Measurements from ENCODE around the gene CFAP65.

Gene CFAP65

DNA sequence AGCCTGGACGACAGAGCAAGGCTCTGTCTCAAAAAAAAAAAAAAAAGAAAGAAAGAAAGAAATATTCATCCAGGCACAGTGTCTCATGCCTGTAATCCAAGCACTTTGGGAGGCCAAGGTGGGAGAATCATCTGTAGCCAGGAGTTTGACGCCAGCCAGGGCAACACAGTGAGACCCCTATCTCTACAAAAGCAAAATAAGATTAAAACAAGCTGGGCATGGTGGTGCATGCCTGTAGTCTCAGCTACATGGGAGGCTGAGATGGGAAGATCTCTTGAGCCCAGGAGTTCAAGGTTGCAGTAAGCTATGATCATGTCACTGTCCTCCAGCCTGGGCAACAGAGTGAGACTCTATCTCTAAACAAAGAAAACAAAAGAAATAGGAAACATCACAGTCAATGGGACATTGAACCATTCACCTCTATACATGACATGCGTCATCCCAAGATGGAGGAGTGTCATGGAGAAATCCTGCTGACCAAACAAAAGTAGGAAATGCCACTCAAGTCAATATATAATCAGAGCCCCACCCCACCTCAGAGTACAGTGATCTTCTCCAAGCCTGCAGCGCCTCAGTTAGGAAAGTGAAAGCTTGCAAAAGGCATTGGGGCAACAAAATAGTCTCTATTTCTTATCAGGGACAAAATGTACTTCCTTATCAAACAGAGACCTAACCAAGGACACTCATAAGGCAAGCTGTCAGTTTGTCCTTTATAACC is 66.1 kb downstream of the CFAP65 start:
- no peak for DNase-seq (ENCODE audit: low read depth)

DNA sequence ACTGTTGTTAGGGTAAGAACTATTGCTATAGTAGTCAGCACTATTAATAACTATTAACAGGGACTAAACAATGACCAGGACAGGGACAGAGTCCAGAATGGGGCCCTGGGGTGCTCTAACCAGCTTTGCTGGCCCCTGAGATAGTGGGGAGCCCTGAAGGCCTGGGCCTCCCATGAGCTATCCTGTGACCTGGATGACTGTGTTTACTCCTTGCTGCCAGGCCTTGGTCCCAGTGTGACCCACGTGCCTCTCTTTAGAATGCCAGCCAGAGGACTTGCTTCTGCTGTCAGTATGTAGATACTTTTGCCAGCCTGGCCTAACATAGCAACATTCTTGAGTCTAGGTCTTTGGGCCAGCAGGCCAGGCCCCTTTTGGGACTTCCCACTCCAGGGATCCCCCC is 70.4 kb downstream of the CFAP65 start:
- DNase-seq (ENCODE audit: low read depth): no peak

DNA sequence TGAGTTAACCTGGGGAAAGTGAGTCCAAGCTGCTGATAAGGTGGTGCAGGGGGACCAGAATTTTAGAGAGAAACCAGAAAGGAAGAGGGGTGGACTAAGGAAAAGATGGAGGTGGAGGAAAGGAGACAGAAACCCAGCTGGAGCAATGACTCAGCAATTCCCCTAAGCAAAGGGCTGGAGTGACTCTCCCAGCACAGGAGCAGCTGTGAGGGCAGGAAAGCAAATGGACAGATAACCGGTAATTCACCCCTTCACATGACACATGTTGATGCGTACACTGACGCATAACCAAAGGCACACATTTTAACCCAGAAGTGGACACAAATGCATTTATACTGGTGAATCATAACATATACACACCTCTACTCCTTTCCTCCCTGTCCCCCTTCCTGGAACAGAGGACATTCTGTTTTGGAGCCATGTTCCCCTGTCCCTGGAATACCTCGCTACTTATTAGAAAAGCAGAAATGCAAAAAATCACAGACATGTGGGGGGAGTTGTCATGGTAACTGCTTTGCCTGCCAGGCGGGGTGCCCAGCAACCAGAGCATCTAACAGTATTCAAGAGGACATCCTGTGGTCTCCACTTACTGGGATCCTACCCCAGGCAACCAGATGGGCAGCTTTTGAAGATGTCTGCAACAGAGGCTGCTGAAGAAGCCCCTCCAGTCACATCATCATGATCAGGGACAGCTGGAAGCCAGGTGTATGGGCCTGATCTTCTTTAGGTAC is 77.1 kb downstream of the CFAP65 start:
- no peak for DNase-seq (ENCODE audit: low read depth)

DNA sequence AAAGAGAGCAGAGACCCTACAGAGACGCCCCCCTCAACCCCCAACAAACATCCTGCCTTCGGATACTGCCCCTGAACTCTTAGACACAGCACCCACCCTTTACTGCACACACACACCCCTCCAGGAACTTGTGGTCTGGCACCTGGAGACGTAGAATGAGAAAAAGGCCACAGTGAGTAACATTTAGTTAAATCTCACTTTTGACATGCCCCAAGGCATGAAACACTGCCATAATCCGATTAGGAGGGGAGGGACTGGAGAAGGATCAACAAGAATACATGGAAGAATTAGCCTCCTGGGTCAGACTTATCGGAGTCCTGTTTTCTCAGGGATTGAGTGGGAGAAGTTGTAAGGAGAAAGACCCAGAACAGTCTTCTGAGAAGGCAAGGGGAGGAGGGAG is 77.7 kb downstream of the CFAP65 start:
- DNase-seq (ENCODE audit: low read depth): no peak

DNA sequence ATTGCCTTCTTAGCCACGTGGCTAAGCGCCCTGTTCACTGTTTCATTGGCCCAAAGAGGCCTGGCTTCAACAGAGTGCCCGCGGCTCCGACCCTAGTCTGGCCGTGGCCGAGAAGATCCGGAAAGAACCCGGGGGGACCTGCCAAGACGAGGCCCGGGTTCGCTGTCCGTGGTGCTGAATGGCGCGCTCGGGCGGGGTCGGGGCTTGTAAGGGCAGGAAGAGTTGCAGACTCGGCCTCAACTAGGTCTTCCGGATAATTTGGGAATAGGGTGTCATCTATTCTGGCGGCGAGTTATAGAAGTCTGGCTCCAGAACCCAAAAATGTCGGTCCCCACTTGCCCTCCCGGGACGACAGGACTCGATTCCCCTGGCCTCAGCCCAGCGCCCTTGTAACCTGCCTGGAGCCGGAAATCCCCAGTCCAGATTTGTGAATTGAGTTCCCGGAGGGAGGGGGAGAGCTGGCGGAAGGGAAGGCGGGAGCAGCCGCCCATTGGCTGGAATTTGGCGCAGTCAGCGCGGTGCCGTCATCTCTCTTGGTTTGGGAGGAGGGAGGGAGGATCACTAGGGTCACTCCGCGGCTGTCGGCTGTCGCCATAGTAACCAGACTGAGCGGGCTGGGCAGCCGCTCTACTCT is 78.3 kb downstream of the CFAP65 start:
- peak; percentile 39 for DNase-seq (ENCODE audit: low read depth)

DNA sequence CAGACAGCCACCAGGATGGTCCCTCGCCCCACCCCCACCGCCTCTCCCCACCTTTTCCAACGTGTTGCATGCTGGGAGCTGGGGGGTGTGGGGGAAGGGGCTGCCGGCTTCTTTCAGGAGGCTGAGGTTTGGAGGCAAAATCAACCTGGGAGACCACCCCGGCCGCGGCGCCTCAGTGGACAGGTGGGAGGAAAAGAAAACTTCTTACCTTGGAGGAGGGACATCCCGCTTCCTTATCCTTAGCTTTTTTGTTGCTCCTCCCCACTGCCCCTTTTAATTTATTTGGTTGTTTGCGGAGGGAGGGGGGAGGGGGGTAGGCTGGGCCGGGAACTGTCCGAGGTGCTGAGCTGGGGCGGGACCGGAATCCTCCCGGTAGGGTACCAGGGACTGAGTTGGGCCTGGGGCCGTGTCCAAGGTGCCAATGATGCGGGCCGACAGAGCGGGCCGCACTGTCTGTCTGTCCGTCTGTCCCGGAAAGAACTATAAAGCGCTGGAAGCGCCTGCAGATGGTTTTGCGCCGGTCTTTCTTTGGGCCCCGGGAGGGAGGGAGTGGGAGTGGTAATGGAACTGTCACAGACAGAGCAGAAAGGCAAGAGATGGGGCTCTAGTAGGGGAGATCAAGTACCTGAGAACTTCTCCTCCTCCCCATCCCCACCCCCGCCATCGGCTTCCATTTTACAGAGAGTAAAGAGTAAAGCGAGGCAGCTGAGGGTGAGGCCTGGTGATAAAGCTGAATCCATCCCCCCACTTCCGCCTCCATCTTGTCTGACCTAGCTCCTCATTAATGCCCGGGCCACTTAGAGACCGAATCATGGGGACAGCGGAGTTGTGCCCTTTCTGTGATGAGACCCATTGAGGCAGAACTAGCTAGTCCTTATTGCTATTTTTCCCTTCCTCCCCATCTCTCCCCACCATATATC is 79.4 kb downstream of the CFAP65 start:
- no peak for DNase-seq (ENCODE audit: low read depth)

DNA sequence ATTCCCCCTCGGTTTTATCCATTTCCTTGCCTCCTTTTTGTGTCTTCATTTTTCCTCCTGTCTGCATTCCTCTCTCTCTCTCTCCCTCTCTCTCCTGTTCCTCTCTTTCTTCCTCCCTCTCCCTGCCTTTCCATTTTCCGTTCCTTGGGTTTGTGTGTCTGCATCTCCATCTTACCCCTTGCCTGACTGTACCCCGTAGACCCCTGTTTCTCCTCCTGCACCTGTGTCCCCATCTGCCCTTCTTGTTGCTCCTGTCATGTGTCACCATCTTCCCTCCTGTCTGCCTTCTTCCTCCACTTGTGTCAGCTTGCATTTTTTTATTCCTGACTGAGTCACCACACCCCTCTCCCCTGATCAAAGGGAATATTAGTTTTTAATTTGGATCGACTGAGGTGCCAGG is 80.1 kb downstream of the CFAP65 start:
- DNase-seq (ENCODE audit: low read depth): no peak

DNA sequence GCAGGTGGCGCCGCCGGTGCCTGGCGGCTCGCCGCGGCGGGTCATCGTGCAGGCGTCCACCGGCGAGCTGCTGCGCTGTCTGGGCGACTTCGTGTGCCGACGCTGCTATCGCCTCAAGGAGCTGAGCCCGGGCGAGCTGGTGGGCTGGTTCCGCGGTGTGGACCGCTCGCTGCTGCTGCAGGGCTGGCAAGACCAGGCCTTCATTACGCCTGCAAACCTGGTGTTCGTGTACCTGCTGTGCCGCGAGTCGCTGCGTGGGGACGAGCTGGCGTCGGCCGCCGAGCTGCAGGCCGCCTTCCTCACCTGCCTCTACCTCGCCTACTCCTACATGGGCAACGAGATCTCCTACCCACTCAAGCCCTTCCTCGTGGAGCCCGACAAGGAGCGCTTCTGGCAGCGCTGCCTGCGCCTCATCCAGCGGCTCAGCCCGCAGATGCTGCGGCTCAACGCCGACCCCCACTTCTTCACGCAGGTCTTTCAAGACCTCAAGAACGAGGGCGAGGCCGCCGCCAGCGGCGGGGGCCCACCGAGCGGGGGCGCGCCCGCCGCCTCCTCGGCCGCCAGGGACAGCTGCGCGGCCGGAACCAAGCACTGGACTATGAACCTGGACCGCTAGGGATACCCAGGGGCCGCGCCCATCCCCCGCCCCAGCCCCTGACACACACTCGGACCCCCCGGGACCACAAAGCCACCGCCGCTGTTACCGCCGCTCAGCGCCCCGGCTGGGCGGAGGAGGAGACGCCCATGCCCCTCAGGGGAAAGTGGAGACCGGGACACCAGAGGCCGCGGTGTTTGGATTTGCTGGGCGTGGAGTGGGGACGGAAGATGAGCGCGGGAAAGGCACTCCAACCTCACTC is 80.8 kb downstream of the CFAP65 start:
- no peak for DNase-seq (ENCODE audit: low read depth)

DNA sequence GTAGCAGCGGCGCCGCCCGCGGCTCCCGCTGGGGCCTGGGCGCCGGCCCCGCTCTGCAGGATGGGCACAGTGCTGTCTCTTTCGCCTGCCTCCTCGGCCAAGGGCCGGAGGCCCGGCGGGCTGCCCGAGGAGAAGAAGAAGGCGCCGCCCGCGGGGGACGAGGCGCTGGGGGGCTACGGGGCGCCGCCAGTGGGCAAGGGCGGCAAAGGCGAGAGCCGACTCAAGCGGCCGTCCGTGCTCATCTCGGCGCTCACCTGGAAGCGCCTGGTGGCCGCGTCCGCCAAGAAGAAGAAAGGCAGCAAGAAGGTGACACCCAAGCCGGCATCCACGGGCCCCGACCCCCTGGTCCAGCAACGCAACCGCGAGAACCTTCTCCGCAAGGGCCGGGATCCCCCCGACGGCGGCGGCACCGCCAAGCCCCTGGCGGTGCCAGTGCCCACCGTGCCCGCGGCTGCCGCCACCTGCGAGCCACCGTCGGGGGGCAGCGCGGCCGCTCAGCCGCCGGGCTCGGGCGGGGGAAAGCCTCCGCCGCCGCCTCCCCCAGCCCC is 81.5 kb downstream of the CFAP65 start:
- DNase-seq (ENCODE audit: low read depth): no peak

DNA sequence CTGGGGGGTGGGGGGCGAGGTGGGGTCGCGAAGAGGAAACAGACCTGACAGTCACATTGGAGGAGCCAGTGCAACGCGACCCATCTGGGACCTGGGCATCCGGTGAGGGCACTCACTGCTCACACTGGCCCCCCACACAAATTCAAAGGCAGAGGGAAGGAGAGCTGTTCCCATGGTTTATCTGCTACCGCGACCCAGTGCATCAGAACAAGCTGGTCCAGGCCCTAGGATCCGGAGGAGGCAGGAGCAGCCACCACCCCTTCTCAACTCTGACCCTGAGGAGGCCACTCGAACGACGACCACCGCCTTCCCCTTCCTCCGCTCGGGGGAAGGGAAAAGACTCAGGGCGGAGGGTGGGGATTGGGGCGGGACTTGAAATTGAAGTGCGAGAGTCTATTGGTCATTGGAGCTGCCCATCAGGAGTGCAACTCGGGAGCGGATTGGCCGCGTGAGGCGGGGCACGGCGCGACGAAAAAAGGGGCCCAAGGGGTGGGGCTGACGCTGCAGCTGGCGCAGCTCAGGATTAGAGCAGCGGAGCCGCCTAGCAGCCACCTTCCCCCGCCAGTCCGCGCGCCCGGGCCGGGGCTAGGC is 82.1 kb downstream of the CFAP65 start, which contains the start of gene CDK5R2:
TSS of gene CDK5R2 (plus strand) at position 526 of the 591 bp plus-strand sequence. CDS start 155 bp downstream, outside the sequence.
- peak; percentile 37 for DNase-seq (ENCODE audit: low read depth)

DNA sequence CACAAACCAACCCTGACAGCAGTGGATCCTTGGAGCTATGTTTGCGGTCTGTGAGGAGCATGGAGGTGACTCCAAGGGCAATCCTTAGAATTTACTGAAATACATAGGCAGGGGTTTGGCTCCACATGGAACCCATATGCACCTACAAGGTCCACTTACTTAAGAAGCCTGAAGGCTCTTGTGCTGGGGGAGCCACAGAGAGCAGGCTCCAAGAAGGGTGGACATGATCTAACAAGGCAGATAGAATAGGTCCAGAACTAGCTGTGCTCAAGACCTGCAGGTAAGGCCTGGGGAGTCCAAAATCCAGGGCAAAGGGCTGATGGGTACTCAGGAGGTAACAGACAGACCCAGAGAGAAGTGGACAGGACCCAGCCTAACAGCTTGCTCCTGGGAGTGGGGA is 83.0 kb downstream of the CFAP65 start:
- no peak for DNase-seq (ENCODE audit: low read depth)

DNA sequence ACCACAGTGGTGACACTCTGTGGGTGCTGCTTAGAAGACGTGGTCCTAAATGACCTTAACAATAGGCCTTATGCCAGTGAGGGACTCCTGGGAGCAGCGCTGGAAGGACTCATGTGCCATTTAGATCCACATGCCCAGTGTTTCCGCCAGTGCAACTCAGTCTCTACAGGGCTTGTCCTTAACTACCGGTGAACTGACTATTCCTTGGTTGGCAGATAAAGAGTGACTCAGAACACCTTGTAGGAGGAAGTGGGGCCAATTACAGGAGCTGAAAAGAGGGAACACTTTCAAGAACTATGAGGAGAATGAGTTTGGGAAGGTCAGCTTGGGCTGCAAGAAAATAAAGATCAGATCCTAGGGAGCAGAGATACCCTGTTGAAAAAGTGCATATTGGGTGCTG is 83.6 kb downstream of the CFAP65 start:
- DNase-seq (ENCODE audit: low read depth): no peak

DNA sequence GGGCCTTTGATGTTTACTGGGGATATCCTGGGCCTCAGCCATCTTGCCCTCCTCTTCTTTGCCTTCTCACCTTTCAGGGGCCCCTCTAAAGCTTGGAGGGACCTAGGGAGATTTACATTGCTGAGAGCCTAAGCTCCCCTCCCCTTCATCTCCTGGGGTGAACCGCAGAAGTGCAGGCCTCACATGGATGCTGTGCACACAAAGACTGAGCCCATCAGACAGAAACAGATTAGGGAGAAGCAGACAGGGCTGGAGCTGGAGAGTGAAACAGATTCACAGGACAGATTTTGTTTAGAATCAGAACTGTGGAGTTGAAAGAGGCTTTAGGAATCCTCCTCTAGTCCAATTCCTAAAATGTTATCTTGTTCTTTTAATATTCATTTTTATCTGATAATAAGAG is 85.3 kb downstream of the CFAP65 start:
- no peak for DNase-seq (ENCODE audit: low read depth)

DNA sequence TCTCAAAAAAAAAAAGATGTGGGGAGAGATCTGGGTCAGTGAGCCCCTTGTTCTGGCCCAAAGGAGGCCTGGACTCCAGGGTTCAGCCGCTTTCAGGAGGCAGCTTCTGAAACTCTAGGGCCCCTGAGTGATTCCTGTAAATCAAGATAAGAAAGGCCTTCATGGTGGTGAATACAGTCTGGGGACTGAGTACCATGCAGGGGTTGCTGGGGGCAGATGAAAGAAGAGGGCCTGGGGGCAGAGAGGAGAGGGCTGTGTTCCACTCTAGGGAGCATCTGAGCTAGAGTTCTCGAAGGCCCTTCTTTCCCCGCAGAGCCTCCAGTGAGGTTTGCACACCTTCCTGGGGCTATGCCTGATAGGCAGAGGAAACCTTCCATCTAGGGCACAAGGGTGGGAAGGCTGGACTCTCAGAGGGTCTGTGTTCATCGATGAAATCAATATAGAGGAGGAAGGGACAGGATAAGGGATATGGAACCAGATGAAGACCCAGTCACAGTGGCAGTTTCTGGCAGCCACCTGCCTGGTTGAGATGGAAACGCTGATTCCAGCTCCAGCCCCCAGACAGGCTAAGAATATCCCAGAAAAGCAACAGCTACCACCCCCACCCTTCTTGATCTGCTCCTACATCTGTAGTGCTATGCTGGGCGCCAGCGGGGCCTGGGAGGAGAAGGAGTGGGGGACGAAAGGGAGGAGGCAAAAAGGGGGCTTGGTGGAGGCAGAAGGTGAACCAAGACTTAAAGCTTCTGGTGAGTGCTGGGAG is 86.6 kb downstream of the CFAP65 start:
- no peak for DNase-seq (ENCODE audit: low read depth)

DNA sequence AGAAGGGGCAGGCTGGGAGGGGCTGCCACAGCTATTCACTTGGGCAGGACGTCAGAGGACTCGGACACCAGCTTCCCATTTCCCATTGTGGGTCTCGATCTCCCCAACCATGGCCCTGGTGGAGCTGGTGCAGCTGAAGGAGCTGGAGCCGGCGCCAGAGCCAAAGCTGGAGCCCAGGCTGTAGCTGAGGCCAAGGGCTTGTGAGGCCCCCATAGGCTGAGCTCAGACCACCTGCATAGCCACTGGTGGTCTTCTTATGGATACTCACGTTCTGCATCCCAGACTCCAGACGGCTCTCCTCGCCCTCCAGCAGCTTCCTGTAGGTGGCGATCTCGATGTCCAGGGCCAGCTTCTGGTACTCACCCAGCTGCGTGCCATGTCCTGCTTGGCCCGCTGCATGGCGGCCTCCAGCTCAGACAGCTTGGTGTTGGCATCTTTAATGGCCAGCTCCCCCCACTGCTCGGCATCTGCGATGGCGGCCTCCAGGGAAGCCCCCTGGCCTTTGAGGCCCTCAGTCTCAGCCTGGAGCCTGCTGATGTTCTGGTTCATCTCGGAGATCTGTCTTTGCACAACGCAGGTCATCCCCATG is 87.9 kb downstream of the CFAP65 start:
- DNase-seq (ENCODE audit: low read depth): no peak
